Fibroblast of skin of right biceps (primary cell): ENCODE data around the gene INPP5F.
"Not testable (repeated sequence)": the region's sequence is repeated elsewhere in the genome, so short reads cannot be mapped to it uniquely, and the experiment has no call there.

ENCODE experiments used
- DNase-seq: peaks from one replicate; pipeline ENCODE4 v3.0.0-alpha.2; 2013

INPP5F gene

DNA sequence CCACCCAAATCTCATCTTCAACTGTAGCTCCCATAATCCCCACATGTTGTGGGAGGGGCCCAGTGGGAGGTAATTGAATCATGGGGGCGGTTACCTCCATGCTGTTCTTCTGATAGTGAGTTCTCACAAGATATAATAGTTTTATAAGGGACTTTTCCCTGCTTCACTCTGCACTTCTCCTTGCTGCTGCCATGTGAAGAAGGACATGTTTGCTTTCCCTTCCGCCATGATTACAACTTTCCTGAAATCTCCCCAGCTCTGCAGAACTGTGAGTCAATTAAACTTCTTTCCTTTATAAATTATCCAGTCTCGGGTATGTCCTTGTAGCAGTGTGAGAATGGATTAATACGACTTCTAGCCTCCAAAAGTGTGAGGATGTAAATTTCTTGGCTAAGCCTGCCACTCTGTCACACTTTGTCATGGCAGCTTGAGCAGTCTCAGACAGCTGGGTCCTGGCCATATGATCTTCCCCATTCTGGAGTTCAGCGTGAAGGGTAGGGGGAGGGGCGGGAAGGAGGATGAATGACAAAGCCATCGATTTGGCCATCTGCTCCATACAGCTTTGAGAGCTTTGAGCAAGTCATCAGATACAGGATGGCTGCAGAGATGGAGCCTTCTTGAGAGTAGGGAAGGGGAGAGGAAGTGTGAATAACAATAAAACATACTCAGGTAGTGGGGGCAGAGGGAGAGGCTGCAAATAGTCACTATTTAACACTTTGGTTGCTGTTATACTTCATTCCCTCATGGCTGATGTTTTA lies 19.1 kb upstream of the INPP5F start:
- no peak for DNase-seq

GRCh38 chr10:119707331-119707730 lies 18.5 kb upstream of the INPP5F start:
- DNase-seq = not testable (repeated sequence)

DNA sequence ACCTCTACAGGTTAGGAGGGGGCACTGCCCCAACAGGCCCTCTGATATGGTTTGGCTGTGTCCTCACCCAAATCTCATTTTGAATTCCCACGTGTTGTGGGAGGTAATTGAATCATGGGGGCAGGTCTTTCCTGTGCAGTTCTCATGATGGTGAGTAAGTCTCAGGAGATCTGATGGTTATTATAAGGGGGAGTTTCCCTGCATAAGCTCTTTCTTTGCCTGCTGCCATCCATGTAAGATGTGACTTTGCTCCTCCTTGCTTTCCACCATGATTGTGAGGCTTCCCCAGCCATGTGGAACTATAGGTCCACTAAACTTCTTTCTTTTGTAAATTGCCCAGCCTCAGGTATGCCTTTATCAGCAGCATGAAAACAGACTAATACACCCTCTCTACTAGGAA lies 14.9 kb upstream of the INPP5F start:
- not testable (repeated sequence) for DNase-seq

DNA sequence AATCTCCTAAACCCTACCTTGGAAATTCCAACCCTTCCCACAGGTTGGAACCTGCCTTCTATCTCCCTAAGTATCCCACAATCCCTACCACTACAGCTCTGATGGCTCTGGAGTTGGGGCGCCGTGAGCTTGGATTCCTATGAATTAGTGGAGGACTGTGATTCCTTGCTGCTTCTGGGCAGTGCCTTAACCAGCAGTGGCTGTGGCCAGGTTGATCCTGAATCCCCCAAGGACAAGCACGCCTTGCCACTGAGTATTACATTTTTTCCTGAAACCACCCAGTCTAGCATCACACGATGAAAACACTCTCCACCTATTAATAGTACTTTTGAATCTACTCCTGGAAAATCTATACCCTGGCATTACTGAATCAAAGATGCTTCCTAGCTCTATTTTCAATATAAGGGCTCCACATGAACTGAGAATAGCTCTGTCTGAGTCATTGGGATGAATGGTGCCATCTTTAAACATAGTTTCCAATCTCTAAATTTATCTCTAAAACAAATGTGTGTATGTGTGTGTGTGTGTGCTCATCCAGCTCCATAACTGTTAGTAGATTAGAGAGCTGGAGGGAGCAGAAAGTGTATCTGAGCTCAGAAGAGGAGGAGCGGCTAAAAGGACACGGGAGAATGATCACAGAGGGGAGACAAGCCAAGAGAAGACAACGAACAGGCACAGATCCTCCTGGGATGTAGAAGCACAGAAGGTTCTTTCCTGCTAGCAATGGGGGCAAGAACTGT lies 11.9 kb upstream of the INPP5F start:
- DNase-seq = no peak

DNA sequence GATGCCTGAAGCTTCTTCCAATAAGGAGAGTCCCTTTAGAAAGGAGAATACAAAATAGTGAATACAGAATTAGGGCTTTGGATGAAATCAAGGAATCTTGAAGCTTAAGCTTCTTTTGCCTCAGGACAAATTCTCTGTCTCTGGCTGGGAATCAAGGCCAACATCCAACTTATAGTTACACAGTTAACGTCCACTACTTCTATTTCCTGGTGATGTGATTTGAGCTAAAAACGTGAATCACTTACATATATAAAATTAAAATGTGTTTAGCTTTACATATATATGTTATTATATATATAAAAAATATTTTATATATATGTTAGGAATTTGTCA lies 11.4 kb upstream of the INPP5F start:
- DNase-seq = no peak

DNA sequence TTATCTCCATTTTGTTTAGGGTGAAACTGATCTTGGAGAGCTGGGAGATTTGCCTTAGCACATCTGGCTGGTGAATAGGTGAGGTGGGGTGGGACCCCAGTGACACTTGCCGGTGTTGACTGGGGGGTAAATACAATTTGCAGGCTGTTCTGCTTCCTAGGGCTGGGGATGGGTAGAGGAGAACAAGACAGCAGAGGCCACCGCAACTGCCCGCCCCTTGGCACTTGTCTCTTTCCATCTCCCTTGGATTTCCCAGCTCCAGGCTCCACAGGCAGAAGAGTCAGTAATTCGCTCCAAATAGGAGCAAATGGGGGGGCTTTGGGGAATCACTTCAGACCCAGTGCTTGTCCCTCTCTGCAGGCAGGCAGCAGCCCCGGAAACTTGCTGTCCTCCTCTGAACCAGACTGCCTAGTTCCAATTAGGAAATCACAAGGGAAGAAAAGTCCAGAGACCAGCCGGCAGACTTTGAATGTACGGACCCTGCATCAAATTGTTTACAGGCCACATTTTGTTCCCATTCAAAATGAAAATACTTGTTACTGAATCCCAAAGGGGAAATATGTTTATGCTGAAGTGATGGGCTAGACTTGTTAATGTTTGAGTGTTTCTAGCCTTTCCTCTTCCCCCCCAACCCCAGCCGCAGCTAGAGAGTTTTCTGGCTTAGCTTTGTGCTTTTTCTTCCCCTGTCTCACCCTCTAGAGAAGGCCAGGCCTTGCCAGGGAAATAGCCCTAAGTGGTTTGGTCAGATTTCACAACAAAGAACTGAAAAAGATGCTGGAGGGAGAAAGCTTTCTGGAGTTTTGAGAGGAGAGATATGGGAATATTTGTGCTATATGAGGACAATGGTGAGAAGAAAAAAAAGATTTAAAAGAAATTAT lies 10.0 kb upstream of the INPP5F start:
- no peak for DNase-seq

- DNase-seq = no peak
These were observed 2.7 kb upstream of the INPP5F start for GRCh38 chr10:119723161-119723560.

DNA sequence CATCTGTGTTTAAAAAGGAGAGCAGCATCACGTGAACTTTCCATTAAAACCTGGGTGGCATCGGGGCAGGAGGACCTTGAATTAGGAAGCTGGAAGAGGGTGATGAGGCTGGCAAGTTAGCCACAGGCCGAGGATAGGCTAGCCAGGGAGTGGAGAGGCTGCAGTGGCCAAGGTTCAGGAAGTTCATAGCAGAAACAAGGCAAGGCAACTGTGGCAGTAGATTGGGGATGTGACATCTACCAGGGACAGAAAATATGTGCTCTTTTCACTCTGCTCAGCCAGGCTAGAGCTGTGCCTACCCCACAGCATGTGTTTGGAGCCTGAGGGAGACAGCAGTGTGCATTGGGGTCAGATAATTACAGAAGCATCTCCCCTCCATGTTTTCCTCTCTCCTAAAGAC lies 2.2 kb upstream of the INPP5F start:
- no peak for DNase-seq

GRCh38 chr10:119724593-119725516 lies 995 bp upstream of the INPP5F start:
- DNase-seq = peak; percentile 10

GRCh38 chr10:119725517-119725827 lies 378 bp upstream of the INPP5F start:
- DNase-seq = no peak

DNA sequence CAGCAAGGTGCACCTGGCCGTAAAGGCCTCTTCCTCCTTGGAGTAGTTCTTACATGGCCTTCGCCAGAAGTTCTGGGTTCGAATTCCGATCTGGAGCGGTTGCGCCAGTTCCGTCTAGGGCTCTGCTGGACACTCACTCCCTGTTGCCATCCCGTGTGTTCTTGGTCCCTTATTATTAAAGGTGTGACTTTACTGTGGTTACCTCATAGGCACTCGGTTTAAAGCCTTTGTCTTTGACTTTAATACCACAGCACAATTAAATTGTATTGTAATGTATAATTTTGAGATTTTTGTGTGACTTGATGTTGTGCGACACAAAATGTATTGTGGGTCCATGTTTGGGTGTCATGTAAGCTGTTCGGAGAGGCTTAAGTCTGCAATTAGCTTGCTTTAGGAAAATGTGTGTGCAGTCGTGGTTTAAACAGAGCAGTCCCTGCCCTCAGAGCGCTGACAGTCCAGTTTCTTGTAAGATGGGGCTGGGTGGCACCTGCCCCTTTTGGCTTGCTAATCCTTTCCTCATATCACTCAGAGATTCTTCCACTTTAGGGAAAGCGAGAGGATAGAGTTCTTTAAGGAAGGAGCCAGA lies 919 bp downstream of the INPP5F start:
- DNase-seq = no peak

GRCh38 chr10:119728172-119728800 lies 2.4 kb downstream of the INPP5F start:
- DNase-seq = no peak

- DNase-seq = peak; percentile 66
These were observed 8.8 kb downstream of the INPP5F start for GRCh38 chr10:119734396-119735332.

GRCh38 chr10:119735451-119735850 lies 9.6 kb downstream of the INPP5F start:
- no peak for DNase-seq

GRCh38 chr10:119736220-119736619 lies 10.4 kb downstream of the INPP5F start:
- DNase-seq = no peak

DNA sequence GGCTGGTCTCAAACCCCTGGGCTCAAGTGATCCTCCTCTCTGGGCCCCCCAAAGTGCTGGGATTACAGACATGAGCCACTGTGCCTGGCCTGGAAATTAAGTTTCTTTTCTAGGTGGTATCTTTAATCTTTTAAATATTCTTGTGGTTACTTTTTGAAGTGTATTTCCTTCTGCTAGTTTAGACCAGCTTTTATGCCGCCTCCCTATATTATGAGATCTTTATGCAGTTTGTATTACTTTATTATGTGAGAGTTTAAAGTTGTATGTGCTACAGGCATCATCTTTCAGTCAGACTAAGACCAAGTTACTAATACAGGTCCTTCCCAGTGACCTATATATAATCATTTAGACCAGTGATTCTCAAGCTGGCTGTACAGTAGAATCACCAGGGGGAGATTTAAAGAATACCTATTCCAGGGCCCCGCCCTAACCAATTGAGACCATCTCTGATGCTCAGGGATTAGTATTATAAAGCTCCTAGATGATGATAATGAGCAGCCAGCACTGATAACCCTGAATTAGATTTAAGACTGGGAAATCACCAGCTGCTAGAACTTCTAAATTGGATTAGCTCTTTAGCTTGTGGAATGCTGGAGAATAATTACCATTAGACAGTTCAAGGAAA lies 11.3 kb downstream of the INPP5F start:
- DNase-seq = no peak

DNA sequence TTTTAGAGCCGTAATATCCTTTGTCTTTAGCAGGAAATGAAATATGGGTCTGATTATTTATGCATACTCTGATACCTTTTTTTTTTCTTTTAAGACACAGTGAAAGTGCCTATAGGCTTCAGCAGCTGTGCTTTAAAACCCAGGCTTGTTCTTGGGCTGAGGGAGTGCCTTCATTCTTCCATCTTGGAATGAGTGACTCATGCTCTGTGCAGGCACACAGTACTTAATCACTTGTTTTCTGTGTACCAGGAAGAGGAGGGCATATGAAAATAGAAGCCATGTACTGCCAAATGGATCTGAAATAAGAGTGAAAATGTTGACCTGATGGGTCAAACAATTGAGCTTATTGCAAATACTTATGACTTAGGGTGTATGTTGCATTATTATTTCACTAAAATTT lies 12.0 kb downstream of the INPP5F start:
- peak; percentile 80 for DNase-seq

DNA sequence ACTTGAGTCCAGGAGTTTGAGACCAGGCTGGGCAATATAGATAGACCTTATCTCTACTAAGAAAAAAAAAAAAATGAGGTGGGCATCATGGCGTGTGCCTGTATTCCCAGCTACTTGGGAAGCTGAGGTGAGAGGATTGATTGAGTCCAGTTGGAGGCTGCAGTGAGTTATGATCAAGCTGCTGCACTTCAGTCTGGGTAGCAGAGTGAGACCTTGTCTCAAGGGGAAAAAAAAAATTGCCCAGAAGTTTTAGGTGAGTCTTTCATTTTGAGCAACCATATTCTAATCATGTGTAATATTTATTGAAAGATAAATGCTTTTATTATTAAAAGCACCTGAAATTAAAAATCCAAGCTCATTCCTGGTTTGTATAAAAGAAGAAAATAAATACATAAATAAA lies 13.1 kb downstream of the INPP5F start:
- DNase-seq = no peak

GRCh38 chr10:119740096-119740495 lies 14.2 kb downstream of the INPP5F start:
- no peak for DNase-seq
